Stimulated activated CD8-positive, alpha-beta memory T cell treated with anti-CD3 and anti-CD28 coated beads, Interleukin-12 subunit alpha, Interleukin-12 subunit beta, amount 100 ng/mL, for 4 hours (primary cell): ENCODE results near the gene CDH22.

ENCODE experiments used
- DNase-seq: peaks from one replicate; pipeline ENCODE4 v3.0.0-alpha.2; 2020; ENCODE audit warnings: low read depth

Gene CDH22

GRCh38 chr20:46214824-46215488 is 93.3 kb downstream of the CDH22 start:
- no peak for DNase-seq

- DNase-seq: no peak
These were observed 94.1 kb downstream of the CDH22 start for GRCh38 chr20:46213946-46214823.

GRCh38 chr20:46212876-46213275 is 95.4 kb downstream of the CDH22 start:
- no peak for DNase-seq

- DNase-seq: no peak
These were observed 96.0 kb downstream of the CDH22 start for GRCh38 chr20:46212252-46212651.

GRCh38 chr20:46211331-46211722 is 97.0 kb downstream of the CDH22 start:
- no peak for DNase-seq

- DNase-seq: no peak
These were observed 97.5 kb downstream of the CDH22 start for GRCh38 chr20:46210672-46211330.

- DNase-seq: no peak
These were observed 98.2 kb downstream of the CDH22 start for GRCh38 chr20:46209930-46210671.

GRCh38 chr20:46207793-46208192 is 100.5 kb downstream of the CDH22 start:
- no peak for DNase-seq

GRCh38 chr20:46206992-46207549 is 101.2 kb downstream of the CDH22 start:
- DNase-seq: no peak

GRCh38 chr20:46206025-46206424 is 102.3 kb downstream of the CDH22 start:
- no peak for DNase-seq

- DNase-seq: no peak
These were observed 102.9 kb downstream of the CDH22 start for GRCh38 chr20:46205349-46205748.

- no peak for DNase-seq
These were observed 103.6 kb downstream of the CDH22 start for GRCh38 chr20:46204594-46205186.

GRCh38 chr20:46203510-46203837 is 104.8 kb downstream of the CDH22 start:
- no peak for DNase-seq

GRCh38 chr20:46202766-46203509 is 105.4 kb downstream of the CDH22 start:
- no peak for DNase-seq

- DNase-seq: no peak
These were observed 107.4 kb downstream of the CDH22 start for GRCh38 chr20:46200582-46201570.

- DNase-seq: no peak
These were observed 109.1 kb downstream of the CDH22 start for GRCh38 chr20:46199198-46199597.

- no peak for DNase-seq
These were observed 111.3 kb downstream of the CDH22 start for GRCh38 chr20:46196990-46197389.

- no peak for DNase-seq
These were observed 112.8 kb downstream of the CDH22 start for GRCh38 chr20:46195264-46196036.

GRCh38 chr20:46194409-46194808 is 113.9 kb downstream of the CDH22 start:
- no peak for DNase-seq
